ENCODE measurements around the gene C12orf76.
"Not testable (repeated sequence)": the region's sequence is repeated elsewhere in the genome, so short reads cannot be mapped to it uniquely, and the experiment has no call there.

The C12orf76 gene

DNA sequence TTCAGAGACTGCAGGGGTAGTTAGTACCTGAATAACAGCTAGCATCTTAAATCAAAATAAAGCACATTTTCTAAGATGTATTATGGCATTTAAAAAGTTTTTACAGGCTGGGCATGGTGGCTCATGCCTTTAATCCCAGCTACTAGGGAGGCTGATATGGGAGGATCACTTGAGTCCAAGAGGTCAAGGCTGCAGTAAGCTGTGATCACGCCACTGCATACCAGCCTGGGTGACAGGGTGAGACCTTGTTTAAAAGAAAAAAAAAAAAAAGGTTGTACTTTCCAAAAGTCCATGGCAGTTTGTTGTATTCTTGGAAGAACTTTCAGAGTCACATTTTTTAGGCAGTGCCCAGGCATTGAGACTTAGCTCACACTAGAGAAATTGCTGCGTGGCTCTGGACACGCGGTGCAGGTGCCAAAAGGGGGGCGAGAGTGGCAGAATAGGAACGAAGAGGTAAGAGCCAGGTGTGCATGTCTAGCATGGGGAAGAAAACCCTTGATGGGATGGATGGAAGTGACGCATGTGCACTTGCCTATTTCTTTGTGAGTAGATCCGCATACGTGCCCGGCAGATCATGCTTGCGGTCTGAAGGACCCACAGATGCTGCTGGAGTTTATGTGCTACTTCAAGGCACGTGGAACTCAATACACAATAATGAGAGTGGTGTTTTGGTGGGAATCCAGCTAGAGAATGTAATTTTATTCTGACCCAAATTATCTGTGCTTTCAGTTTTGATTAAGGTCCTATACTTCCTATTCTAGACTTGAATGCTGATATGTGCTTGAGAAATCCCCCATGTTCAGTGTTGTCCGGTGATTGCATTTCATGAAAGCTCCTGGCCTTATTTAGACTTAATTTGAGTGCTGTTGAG is 37.2 kb downstream of the C12orf76 start:
- H3K4ac ChIP-seq (ENCODE audit: low read depth, low read length), result no peak overlapping the region
- no peak overlapping the region for H2BK15ac ChIP-seq (replicated peaks; ENCODE audit: low read depth)
- H4K5ac ChIP-seq (ENCODE audit: low read length), result no peak overlapping the region
- H3K18ac ChIP-seq (ENCODE audit: low read length), result no peak overlapping the region
- H2BK120ac ChIP-seq (ENCODE audit: low read depth, low read length), result no peak overlapping the region
- peaks cover 2% of the 10 kb centered on the region for H3K79me1 ChIP-seq (ENCODE audit: low read length)
- no peak overlapping the region for H2AK5ac ChIP-seq (ENCODE audit: low read length)
- no peak overlapping the region for H3K4me2 ChIP-seq (ENCODE audit: low read length)
- no peaks in the 10 kb centered on the region for H3K27me3 ChIP-seq (ENCODE audit: insufficient read depth, low read length, poor library complexity)
- WGBS (ENCODE audit: extremely low coverage, insufficient coverage, low lambda C conversion rate), result no CpG with 5 or more reads among the region's 13 CpGs
- H3K27ac ChIP-seq (ENCODE audit: low read depth, low read length), result no peak overlapping the region
- no peak overlapping the region for H3K9ac ChIP-seq (ENCODE audit: low read length)
- no peak overlapping the region for H3K4me3 ChIP-seq (ENCODE audit: low read length)
- H3K56ac ChIP-seq (ENCODE audit: low read length), result no peak overlapping the region
- H3K4me1 ChIP-seq (ENCODE audit: control insufficient read depth, low read depth, low read length), result no peaks in the 10 kb centered on the region
- no peak for DNase-seq
- H2BK5ac ChIP-seq (ENCODE audit: low read length), result no peak overlapping the region
- H4K8ac ChIP-seq (ENCODE audit: low read depth, low read length), result no peak overlapping the region
- H3K79me2 ChIP-seq (ENCODE audit: control insufficient read depth, insufficient read depth, low read length), result no peaks in the 10 kb centered on the region
- H3K23ac ChIP-seq (ENCODE audit: low read length), result no peak overlapping the region
- no peaks in the 10 kb centered on the region for H3K36me3 ChIP-seq (ENCODE audit: control insufficient read depth, insufficient read depth, low read length)

GRCh38 chr12:110008681-110009398 is 39.5 kb downstream of the C12orf76 start:
- not testable (repeated sequence) for H2BK120ac ChIP-seq (ENCODE audit: low read depth, low read length); H2BK5ac ChIP-seq (ENCODE audit: low read length); H3K56ac ChIP-seq (ENCODE audit: low read length); H3K79me2 ChIP-seq (ENCODE audit: control insufficient read depth, insufficient read depth, low read length); H3K23ac ChIP-seq (ENCODE audit: low read length); H3K27ac ChIP-seq (ENCODE audit: low read depth, low read length); H4K8ac ChIP-seq (ENCODE audit: low read depth, low read length); H3K36me3 ChIP-seq (ENCODE audit: control insufficient read depth, insufficient read depth, low read length); H3K4me3 ChIP-seq (ENCODE audit: low read length); H3K4me2 ChIP-seq (ENCODE audit: low read length); H2AK5ac ChIP-seq (ENCODE audit: low read length); H4K5ac ChIP-seq (ENCODE audit: low read length); H3K79me1 ChIP-seq (ENCODE audit: low read length); H2BK15ac ChIP-seq (replicated peaks; ENCODE audit: low read depth); H3K9ac ChIP-seq (ENCODE audit: low read length); H3K4ac ChIP-seq (ENCODE audit: low read depth, low read length); H3K27me3 ChIP-seq (ENCODE audit: insufficient read depth, low read length, poor library complexity); H3K4me1 ChIP-seq (ENCODE audit: control insufficient read depth, low read depth, low read length); H3K18ac ChIP-seq (ENCODE audit: low read length); DNase-seq
- no CpG with 5 or more reads among the region's 15 CpGs for WGBS (ENCODE audit: extremely low coverage, insufficient coverage, low lambda C conversion rate)

GRCh38 chr12:110007881-110008280 is 40.4 kb downstream of the C12orf76 start:
- H3K4me1 ChIP-seq (ENCODE audit: control insufficient read depth, low read depth, low read length), result no peaks in the 10 kb centered on the region

GRCh38 chr12:110006115-110006514 is 42.2 kb downstream of the C12orf76 start:
- Histone ChIP-seq H3K27me3 (ENCODE audit: insufficient read depth, low read length, poor library complexity) (no peaks in the 10 kb centered on the region), H3K4ac (ENCODE audit: low read depth, low read length) (no peak overlapping the region), H3K79me1 (ENCODE audit: low read length) (peaks cover under 1% of the 10 kb centered on the region), H4K8ac (ENCODE audit: low read depth, low read length) (no peak overlapping the region), H3K4me1 (ENCODE audit: control insufficient read depth, low read depth, low read length) (no peaks in the 10 kb centered on the region), H3K18ac (ENCODE audit: low read length) (no peak overlapping the region), H3K9ac (ENCODE audit: low read length) (no peak overlapping the region), H3K27ac (ENCODE audit: low read depth, low read length) (no peak overlapping the region), H3K36me3 (ENCODE audit: control insufficient read depth, insufficient read depth, low read length) (no peaks in the 10 kb centered on the region), H3K56ac (ENCODE audit: low read length) (no peak overlapping the region), H3K4me3 (ENCODE audit: low read length) (no peak overlapping the region), H3K79me2 (ENCODE audit: control insufficient read depth, insufficient read depth, low read length) (no peaks in the 10 kb centered on the region), H2AK5ac (ENCODE audit: low read length) (no peak overlapping the region), H3K23ac (ENCODE audit: low read length) (no peak overlapping the region), H2BK15ac (replicated peaks; ENCODE audit: low read depth) (no peak overlapping the region), H2BK5ac (ENCODE audit: low read length) (no peak overlapping the region), H4K5ac (ENCODE audit: low read length) (no peak overlapping the region), H2BK120ac (ENCODE audit: low read depth, low read length) (no peak overlapping the region), H3K4me2 (ENCODE audit: low read length) (no peak overlapping the region)
- no peak for DNase-seq
- WGBS (ENCODE audit: extremely low coverage, insufficient coverage, low lambda C conversion rate), result no CpG with 5 or more reads among the region's 4 CpGs

More at GRCh38 chr12:110007881-110008280, 40.4 kb downstream of the C12orf76 start:
- Histone ChIP-seq H3K79me1 (ENCODE audit: low read length) (peaks cover 2% of the 10 kb centered on the region), H3K18ac (ENCODE audit: low read length) (no peak overlapping the region), H3K23ac (ENCODE audit: low read length) (no peak overlapping the region), H3K4ac (ENCODE audit: low read depth, low read length) (no peak overlapping the region), H4K8ac (ENCODE audit: low read depth, low read length) (no peak overlapping the region), H2BK120ac (ENCODE audit: low read depth, low read length) (no peak overlapping the region), H3K27ac (ENCODE audit: low read depth, low read length) (no peak overlapping the region), H2BK5ac (ENCODE audit: low read length) (no peak overlapping the region), H3K36me3 (ENCODE audit: control insufficient read depth, insufficient read depth, low read length) (no peaks in the 10 kb centered on the region), H2BK15ac (replicated peaks; ENCODE audit: low read depth) (no peak overlapping the region), H4K5ac (ENCODE audit: low read length) (no peak overlapping the region), H2AK5ac (ENCODE audit: low read length) (no peak overlapping the region), H3K9ac (ENCODE audit: low read length) (no peak overlapping the region), H3K4me3 (ENCODE audit: low read length) (no peak overlapping the region), H3K27me3 (ENCODE audit: insufficient read depth, low read length, poor library complexity) (no peaks in the 10 kb centered on the region), H3K56ac (ENCODE audit: low read length) (no peak overlapping the region), H3K4me2 (ENCODE audit: low read length) (no peak overlapping the region), H3K79me2 (ENCODE audit: control insufficient read depth, insufficient read depth, low read length) (no peaks in the 10 kb centered on the region)
- no peak for DNase-seq

- no peak for DNase-seq
- H4K8ac ChIP-seq (ENCODE audit: low read depth, low read length), result no peak overlapping the region
- H3K36me3 ChIP-seq (ENCODE audit: control insufficient read depth, insufficient read depth, low read length), result no peaks in the 10 kb centered on the region
- H3K27ac ChIP-seq (ENCODE audit: low read depth, low read length), result no peak overlapping the region
- H2AK5ac ChIP-seq (ENCODE audit: low read length), result no peak overlapping the region
- no peak overlapping the region for H2BK5ac ChIP-seq (ENCODE audit: low read length)
- H3K27me3 ChIP-seq (ENCODE audit: insufficient read depth, low read length, poor library complexity), result no peaks in the 10 kb centered on the region
- no peak overlapping the region for H3K18ac ChIP-seq (ENCODE audit: low read length)
- H3K56ac ChIP-seq (ENCODE audit: low read length), result no peak overlapping the region
- no peaks in the 10 kb centered on the region for H3K79me2 ChIP-seq (ENCODE audit: control insufficient read depth, insufficient read depth, low read length)
- no peak overlapping the region for H4K5ac ChIP-seq (ENCODE audit: low read length)
- H3K79me1 ChIP-seq (ENCODE audit: low read length), result no peaks in the 10 kb centered on the region
- no peak overlapping the region for H3K9ac ChIP-seq (ENCODE audit: low read length)
- H2BK15ac ChIP-seq (replicated peaks; ENCODE audit: low read depth), result no peak overlapping the region
- no peak overlapping the region for H2BK120ac ChIP-seq (ENCODE audit: low read depth, low read length)
- H3K4me2 ChIP-seq (ENCODE audit: low read length), result no peak overlapping the region
- H3K4me3 ChIP-seq (ENCODE audit: low read length), result no peak overlapping the region
- WGBS (ENCODE audit: extremely low coverage, insufficient coverage, low lambda C conversion rate), result no CpG with 5 or more reads among the region's 7 CpGs
- H3K4ac ChIP-seq (ENCODE audit: low read depth, low read length), result no peak overlapping the region
- no peaks in the 10 kb centered on the region for H3K4me1 ChIP-seq (ENCODE audit: control insufficient read depth, low read depth, low read length)
- no peak overlapping the region for H3K23ac ChIP-seq (ENCODE audit: low read length)
Measured at GRCh38 chr12:110005319-110005973, 42.9 kb downstream of the C12orf76 start.

Data from mesendoderm (in vitro differentiated cells).